Loucy (cell line): ENCODE results near the gene LYRM9.

ENCODE experiments used
- CTCF ChIP-seq: fragments of 200-600 bp; sonication (generic); conservative IDR thresholded peaks from 2 replicates; pipeline ENCODE4 v1.5.1; 2014; ENCODE audit warnings: mild to moderate bottlenecking, antibody characterized with exemption, low read length
- EZH2phosphoT487 ChIP-seq: fragments of 200-600 bp; IDR thresholded peaks from 2 replicates; pipeline ENCODE4 v1.6.1; 2018; ENCODE audit warnings: antibody characterized with exemption, mild to moderate bottlenecking, moderate library complexity, borderline replicate concordance

GRCh38 chr17:27854163-27854562 is 39.0 kb downstream of the LYRM9 start:
- no peak for TF ChIP-seq CTCF
- no peak for TF ChIP-seq EZH2phosphoT487
